K562 (cell line): ENCODE results near the gene AHCYL1. TPM values are rescaled to one million over a fixed set of nuclear protein-coding genes. Genes with fewer than 3 reads are reported as not detected.
A peak's percentile ranks its signal among the peaks of the same experiment; 100 is the strongest.

Source experiments
- BHLHE40 ChIP-seq: IDR thresholded peaks from 2 replicates; pipeline ENCODE4 v1.6.1; 2011; ENCODE audit warnings: low read length, improper control_type of control experiment
- KHSRP ChIP-seq: fragments of 450-650 bp; IDR thresholded peaks from 2 replicates; pipeline ENCODE4 v1.6.1; 2017
- MXD1 ChIP-seq: fragments of 250-450 bp; sonication (Bioruptor Pico); IDR thresholded peaks from 2 replicates; pipeline ENCODE4 v1.8.0; 2021; ENCODE audit warnings: borderline replicate concordance, mild to moderate bottlenecking, moderate library complexity; ENCODE audit not compliant: poor library complexity, severe bottlenecking
- NEUROD1 ChIP-seq: fragments of 150-350 bp; IDR thresholded peaks from 2 replicates; pipeline ENCODE4 v1.6.1; 2014; ENCODE audit warnings: borderline replicate concordance, low read length, low read depth; ENCODE audit not compliant: partially characterized antibody
- NFE2 ChIP-seq: IDR thresholded peaks from 2 replicates; pipeline ENCODE4 v1.6.1; 2014; ENCODE audit warnings: antibody characterized with exemption, low read depth
- NFE2L1 ChIP-seq: fragments of 450-650 bp; IDR thresholded peaks from 2 replicates; pipeline ENCODE4 v1.6.1; 2016; ENCODE audit warnings: missing genetic modification characterization, low read depth, mild to moderate bottlenecking, missing compliant biosample characterization, moderate library complexity, borderline replicate concordance
- PTRF ChIP-seq: fragments of 450-650 bp; IDR thresholded peaks from 2 replicates; pipeline ENCODE4 v1.6.1; 2016; ENCODE audit warnings: mild to moderate bottlenecking, missing genetic modification characterization, missing compliant biosample characterization
- RBM25 ChIP-seq: fragments of 200-400 bp; formaldehyde crosslinking; IDR thresholded peaks from 2 replicates; pipeline ENCODE4 v1.6.1; 2018; ENCODE audit warnings: low read length, low read depth, moderate library complexity; ENCODE audit not compliant: severe bottlenecking
- SRSF9 ChIP-seq: fragments of 200-400 bp; formaldehyde crosslinking; IDR thresholded peaks from 2 replicates; pipeline ENCODE4 v1.6.1; 2017; ENCODE audit warnings: low read depth, low read length, borderline replicate concordance
- XRCC3 ChIP-seq: fragments of 450-650 bp; IDR thresholded peaks from 2 replicates; pipeline ENCODE4 v1.6.1; 2017; ENCODE audit warnings: mild to moderate bottlenecking, moderate library complexity
- ZBTB26 ChIP-seq: fragments of 450-650 bp; formaldehyde crosslinking; IDR thresholded peaks from 2 replicates; pipeline ENCODE4 v1.4.0; 2022; ENCODE audit warnings: missing genetic modification characterization
- ZNF121 ChIP-seq: sonication (generic); formaldehyde crosslinking; conservative IDR thresholded peaks from 2 replicates; pipeline ENCODE4 v1.8.0; 2022; ENCODE audit warnings: missing genetic modification reagents
- ZNF277 ChIP-seq: fragments of 250-450 bp; sonication (Bioruptor Pico); IDR thresholded peaks from 2 replicates; pipeline ENCODE4 v1.8.0; 2022; ENCODE audit warnings: inconsistent platforms, mild to moderate bottlenecking, moderate library complexity, borderline replicate concordance
- ZNF280B ChIP-seq: fragments of 250-450 bp; sonication (Bioruptor Pico); IDR thresholded peaks from 2 replicates; pipeline ENCODE4 v1.5.1; 2021; ENCODE audit warnings: mild to moderate bottlenecking
- ZNF717 ChIP-seq: fragments of 250-450 bp; sonication (Bioruptor Pico); IDR thresholded peaks from 2 replicates; pipeline ENCODE4 v1.5.0; 2021
- polyA plus RNA-seq, 8 experiments: library from polyadenylated mRNA; depleted of rRNA in 4 of 8; stranded (reverse) in 5 of 8; unstranded in 3 of 8; fragments of >200 nt; fragmentation: Nextera tagmentation in 2 of 8; fragmentation: Illumina TruSeq in 1 of 8; extraction: Ambion mirVana in 2 of 8; extraction: Trizol in 1 of 8; gene quantifications; 2 replicates each; pipeline versions ENCODE4 v1.2.1 to v1.2.3, GENCODE V29; 2011 to 2014; ENCODE audit warnings: inconsistent platforms in 1 of 8, missing spikeins in 1 of 8
- total RNA-seq, 7 experiments: library from RNA; depleted of rRNA in 6 of 7; stranded (reverse); fragments of >200 nt in 6 of 7; fragmentation: Illumina TruSeq in 2 of 7; extraction: Trizol in 2 of 7; gene quantifications; 2 replicates each; pipeline versions ENCODE4 v1.2.1 to v1.2.3, GENCODE V29; 2011 to 2021; ENCODE audit warnings: low replicate concordance in 1 of 7
- TF ChIP-seq, protein P1 (sequence below): fragments of 450-650 bp; formaldehyde crosslinking; IDR thresholded peaks from 2 replicates; pipeline ENCODE4 v1.4.0; 2020; ENCODE audit warnings: mild to moderate bottlenecking
- TF ChIP-seq, protein P2 (sequence below): fragments of 250-450 bp; sonication (Bioruptor Pico); IDR thresholded peaks from 2 replicates; pipeline ENCODE4 v1.5.0; 2021; ENCODE audit warnings: mild to moderate bottlenecking, moderate library complexity

The AHCYL1 gene
- total and polyA plus RNA-seq, 9 of the 15 experiments (the other 6 are each of a cell fraction or from before 2014, with no cell fraction given): 27.3 to 118 (median 44.5) TPM

DNA sequence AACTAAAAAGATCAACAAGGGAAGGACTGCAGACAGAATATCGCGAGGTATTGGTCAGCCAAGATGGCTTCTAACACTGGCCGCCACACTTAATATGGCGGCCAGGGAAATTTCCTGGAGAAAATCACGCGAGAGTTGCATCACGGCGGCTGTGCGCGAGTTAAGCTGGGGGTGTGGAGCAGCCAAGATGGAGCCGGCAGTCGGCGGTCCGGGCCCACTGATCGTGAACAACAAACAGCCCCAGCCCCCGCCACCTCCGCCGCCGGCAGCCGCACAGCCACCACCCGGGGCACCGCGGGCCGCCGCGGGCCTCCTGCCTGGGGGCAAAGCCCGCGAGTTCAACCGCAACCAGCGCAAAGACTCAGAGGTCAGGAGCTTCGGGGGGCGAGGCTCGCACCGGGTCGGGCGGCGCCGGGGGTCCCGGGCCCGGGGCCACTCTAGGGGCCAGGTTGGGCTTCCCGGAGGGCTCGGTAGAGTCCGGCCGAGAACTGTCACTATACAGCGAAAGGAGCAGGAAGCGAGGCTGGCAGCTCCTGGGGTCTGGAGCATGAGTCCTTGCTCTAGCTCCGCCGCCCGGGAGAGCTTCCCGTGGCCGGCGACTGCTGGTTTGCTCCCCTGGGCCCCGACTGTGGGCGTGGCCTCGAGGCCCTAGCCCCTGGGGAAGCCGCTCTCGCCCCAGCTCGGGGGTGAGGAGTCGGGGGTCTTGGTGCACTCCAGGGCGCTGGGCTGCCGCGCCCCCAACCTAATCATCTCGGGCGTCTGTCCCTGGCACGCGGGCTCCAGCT lies 50.1 kb downstream of the AHCYL1 start, which contains the start of gene STRIP1 (continued):
- TF ChIP-seq, protein P1, sequence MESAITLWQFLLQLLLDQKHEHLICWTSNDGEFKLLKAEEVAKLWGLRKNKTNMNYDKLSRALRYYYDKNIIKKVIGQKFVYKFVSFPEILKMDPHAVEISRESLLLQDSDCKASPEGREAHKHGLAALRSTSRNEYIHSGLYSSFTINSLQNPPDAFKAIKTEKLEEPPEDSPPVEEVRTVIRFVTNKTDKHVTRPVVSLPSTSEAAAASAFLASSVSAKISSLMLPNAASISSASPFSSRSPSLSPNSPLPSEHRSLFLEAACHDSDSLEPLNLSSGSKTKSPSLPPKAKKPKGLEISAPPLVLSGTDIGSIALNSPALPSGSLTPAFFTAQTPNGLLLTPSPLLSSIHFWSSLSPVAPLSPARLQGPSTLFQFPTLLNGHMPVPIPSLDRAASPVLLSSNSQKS (CRISPR knock-in tag): no peak
- no peak for TF ChIP-seq PTRF (tag)
- no peak for TF ChIP-seq KHSRP
- TF ChIP-seq XRCC3: no peak
- peak; percentile 86 for TF ChIP-seq RBM25
- no peak for TF ChIP-seq SRSF9
- no peak for TF ChIP-seq ZNF717 (CRISPR knock-in tag)
- no peak for TF ChIP-seq BHLHE40
- no peak for TF ChIP-seq ZNF277 (CRISPR knock-in tag)
- peak; percentile 67 for TF ChIP-seq NEUROD1
- no peak for TF ChIP-seq ZBTB26 (CRISPR knock-in tag)
- TF ChIP-seq NFE2L1 (tag): no peak
- TF ChIP-seq ZNF121 (CRISPR knock-in tag): no peak
- TF ChIP-seq, protein P2, sequence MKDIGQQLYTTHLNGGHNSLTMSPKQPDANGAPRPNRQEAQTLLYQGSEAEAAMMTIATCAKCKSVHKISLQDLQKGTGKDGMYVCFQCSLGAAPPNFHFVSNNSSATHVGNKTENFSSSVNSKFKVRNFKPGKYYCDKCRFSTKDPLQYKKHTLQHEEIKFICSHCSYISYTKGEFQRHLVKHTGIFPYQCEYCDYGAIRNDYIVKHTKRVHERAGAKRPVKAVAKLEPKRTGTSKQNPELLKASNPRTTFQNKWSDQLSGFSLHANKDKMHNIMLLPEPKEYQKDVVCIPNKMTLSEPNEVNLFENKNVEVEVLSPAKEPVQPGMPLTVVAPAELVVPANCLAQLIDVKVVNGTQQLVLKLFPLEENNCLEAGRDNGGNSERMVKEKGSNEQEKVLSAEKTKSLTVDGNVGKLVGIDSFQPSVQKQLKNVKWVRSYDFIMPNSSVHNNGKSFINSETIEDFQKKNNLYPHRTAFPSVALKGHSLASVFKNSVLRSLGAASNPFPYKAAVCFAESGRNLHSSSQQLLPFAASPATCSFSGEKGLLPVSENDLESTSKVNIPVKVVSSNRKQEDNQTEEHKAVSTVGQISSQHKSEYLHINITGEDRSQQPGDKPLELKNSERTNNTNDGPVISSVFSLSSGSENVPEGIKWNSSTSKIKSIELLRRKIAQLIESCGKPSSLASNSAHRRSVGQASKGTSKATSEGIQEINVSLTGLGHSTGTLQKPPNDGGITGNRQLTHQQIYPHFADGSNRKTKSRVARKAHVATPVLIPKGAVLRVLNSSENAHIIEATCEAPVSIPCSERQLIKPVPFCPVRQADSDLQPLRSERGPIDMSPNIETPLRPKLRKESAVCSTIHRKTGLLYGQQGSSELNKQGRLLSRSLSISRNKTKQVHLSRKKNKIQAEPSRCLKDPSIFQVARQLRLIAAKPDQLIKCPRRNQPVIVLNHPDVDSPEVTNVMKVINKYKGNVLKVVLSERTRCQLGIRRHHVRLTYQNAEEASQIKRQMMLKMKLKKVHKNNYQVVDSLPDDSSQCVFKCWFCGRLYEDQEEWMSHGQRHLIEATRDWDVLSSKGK (CRISPR knock-in tag): no peak
- no peak for TF ChIP-seq MXD1 (CRISPR knock-in tag)
- no peak for TF ChIP-seq ZNF280B (CRISPR knock-in tag)
- TF ChIP-seq NFE2: no peak
